ENCODE measurements around the gene POU2AF2.

GRCh38 chr11:111325259-111325658 is 79.7 kb downstream of the POU2AF2 start:
- TF ChIP-seq POLR2A (IDR thresholded peaks at IDR 0.05) (no peak), EP300 (IDR thresholded peaks at IDR 0.05; ENCODE audit: low read depth) (no peak), CTCF (IDR thresholded peaks at IDR 0.05) (no peak), POLR2AphosphoS5 (IDR thresholded peaks at IDR 0.05) (no peak)

All from transverse colon (tissue), 4 donors.